ENCODE data around the gene ZXDC.

ZXDC gene

DNA sequence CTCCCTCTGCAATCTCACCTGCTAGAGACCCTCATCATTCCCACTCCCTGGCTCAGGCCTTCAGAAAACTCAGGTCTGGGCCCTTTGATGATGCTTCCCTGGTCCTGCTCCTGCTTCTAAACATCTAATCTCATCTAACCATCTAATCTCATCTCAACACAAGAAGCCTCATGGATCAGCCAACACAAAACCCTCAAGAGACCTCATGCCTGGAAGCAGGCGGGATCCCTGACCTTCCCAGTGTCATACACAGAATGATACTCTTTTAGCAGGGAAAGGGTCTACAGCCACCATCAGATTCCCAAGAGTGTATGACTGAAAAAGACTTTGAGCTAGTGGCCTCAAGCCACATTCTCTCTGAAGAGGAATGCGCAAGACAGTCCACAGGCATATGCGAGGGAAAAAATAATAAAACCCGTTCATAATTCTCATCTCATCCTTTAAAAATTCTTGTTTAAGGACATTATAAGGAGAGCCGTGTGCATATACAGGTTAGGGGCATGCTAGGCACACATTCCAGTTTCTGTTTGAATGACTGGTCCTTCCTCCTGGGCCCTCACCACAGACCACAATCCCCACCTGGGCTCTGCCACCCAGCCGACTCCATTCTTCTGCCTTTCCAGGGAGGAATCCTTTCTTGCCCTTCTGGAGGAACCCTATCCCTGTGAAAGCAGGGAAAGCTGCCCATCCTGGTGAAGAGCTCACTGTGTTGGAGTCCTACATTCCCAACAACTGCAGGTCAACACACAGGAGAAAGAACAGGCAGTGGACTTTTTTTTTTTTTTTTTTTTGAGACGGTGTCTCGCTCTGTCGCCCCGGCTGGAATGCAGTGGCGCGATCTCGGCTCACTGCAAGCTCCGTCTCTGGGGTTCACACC is 2.2 kb downstream of the ZXDC start:
- DNase-seq (ENCODE audit: low read depth), result no peak

DNA sequence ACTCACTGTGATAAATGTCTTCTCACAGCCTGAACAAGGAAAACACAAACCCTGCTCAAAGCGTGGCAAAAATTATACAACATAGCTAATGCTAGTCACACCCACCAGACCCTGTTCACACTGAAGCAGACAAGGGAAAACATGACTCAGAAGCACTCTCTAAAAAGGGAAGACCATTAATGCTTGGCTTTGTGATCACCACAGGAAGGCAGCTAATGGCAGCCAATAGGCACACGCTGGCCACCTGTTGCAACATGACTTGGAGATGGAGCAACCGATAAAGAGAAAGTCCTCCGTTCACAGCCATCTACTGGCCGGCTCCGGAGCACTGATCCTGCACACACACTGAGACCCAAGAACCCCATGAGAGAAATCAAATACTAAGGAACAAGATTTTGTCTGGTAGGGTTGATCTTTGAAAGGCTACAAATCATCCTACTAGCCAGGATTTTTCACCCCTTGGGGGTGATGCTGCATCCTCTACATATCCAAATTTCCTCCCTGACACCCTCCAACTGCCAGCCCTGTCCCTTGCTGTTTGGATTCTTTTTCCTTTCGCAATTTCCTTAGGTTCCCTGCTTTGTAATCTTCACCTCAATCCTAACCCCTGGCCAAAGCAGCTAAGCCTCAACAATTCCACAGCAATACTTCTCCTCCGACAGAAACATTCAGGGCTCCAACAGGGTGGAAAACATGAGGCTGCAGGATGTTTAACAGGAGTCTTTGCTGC is 3.2 kb downstream of the ZXDC start:
- DNase-seq (ENCODE audit: low read depth), result peak; percentile 88

DNA sequence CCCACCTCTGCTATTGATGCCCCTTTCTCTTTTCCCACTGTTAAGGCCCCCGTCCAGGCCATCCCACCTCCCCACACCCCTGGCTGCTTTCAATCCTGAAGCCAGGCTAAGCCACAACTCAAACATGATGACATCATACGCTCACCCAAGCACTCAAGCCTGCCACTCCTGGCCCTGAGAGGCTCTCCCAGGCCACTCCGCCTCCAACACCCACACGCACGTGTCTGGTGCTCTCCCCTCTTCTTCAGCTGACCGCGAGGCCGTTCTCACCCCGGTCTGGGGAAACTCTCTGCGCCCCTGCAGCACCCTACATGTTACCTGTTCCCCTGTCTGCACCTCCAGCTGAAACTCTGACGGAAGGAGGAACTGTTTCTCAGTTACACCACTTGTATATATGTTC is 6.2 kb downstream of the ZXDC start:
- DNase-seq (ENCODE audit: low read depth), result no peak

DNA sequence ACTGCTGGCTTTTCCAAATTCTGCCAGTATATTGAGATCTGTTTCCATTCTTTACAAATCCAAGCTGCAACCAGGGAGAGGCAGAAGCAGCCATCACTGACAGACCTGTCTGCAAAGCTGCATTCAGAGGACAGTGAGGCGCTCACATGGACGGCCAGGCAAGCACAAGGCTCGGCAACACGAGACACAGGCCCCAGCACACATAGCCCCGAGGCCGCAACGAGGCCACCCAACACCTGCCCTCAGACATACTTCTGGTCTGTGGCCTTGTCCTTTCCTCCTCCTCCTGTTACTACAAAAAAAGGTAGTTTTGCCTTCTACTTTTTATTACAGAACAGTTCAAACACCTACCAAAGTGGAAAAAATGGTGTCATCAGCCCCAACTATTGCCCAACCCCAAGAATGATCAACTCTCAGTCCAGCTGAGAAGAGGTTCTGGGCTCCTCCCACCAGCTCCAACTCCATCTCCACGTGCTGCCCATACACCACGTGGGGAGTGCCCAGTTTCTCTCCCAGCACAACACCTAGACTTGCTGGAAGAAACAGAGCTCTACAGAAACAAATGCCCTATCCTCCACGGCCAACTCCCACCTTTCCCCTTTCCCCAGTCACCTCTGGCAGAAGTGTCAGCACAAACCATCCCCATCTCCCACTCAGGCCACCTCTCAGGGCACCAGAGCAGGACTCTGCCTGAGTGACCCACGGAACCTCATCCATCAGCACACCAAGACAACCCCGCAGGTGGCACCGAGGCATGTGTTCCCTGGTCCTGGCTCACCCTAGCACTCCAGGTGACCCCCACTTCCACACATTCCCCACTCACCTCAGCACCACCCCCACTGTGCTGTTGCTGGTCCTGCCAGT is 7.4 kb downstream of the ZXDC start:
- DNase-seq (ENCODE audit: low read depth), result no peak

DNA sequence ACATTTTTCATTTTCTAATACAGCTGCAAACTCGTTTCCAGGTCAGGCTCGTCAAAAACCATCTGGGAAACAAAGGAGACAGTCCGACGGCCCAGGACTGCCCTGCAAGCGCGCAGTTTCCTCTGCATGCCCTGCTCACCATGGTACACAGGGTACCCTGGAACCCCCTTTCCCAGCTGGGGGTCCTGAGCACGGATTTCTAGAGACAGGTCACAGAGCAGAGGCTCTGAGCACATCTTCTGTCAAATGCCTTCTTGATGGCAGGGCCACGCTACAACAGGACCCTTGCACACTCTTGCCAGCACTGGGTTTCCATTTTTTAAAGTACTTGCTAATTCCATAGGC is 8.1 kb downstream of the ZXDC start:
- DNase-seq (ENCODE audit: low read depth), result no peak

DNA sequence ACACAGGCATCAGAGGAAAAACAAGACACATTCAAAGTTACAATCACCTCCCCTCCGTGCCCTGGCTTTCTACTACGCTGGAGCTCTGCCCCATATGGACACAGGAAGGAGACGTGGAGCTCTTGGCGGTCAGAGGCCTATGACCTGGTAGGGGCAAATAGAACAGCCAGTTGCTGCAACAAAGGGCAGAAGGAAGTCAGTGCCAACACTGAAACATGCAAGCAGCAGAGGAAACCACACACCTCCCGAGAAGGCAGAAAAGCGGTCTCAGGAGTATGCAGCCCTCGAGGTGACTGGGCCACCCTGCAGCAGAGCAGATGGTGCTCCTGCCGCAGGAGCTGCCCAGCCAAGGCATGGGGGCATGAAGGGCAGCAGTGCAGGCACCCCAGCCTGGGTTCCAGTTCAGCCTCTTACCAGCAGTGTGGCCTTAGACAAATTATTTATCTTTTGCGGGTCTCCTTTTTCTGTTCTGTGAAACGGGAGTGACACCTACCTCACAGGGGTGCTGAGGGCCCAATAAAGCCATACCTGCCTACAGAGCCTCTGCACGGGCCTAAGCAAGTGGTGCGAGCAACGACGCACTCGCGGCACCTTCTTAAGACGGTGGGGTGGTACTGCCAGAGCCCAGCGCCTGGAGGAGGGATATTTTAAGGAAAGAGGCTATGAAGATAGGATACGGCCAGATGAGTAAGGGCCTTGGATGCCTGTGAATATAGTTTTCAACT is 8.6 kb downstream of the ZXDC start:
- no peak for DNase-seq (ENCODE audit: low read depth)

DNA sequence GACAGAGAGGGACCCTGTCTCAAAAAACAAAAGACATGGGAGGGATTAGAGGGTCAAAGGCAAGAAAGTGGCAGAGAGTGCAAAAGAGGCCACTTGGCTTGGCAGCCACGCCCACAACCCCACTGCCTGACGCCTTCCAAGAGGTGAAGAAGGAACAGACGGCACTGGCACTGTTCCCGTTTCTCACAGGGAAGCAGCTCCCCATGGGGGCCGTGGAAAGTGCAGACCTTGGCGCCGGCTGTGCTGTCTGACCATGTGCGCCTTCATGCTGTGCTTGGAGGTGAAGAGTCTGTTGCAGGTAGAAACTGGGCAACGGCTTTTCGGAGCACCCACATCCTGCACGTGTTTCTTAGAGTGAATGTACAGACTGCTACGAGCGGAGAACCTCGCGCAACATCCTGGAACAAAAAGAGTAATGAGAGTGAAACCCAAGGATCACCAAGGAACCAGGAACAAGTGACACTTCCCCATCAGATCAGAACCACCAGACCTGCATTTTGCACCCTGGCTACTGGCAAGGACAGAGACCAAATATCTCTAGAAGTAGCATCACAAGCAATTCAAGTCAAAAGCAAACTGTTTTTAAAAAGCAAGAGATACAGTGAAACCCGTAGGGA is 9.7 kb downstream of the ZXDC start:
- DNase-seq (ENCODE audit: low read depth), result no peak

GRCh38 chr3:126464997-126465396 is 10.7 kb downstream of the ZXDC start:
- DNase-seq (ENCODE audit: low read depth), result no peak

GRCh38 chr3:126464494-126464893 is 11.2 kb downstream of the ZXDC start:
- DNase-seq (ENCODE audit: low read depth), result no peak

- DNase-seq (ENCODE audit: low read depth), result no peak
Observed at GRCh38 chr3:126464093-126464492, 11.6 kb downstream of the ZXDC start.

DNA sequence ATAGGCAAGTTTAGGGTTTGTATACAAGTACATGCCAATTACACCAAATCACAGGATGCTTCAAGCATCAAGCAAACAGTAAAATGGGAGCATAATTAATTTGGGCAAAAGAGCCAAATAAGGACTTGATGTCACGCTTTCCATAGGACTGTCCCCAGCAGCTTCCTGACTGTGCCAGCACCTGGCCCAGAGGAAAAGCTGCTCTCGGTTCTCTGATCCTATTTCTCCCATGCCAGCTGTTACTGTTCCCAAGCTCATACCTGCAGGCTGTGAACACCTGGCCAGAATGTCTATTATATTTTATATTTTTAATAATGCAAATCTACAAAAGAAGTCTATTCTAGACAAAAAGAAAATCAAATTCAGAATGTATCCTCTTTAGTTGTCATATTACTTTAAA is 12.2 kb downstream of the ZXDC start:
- DNase-seq (ENCODE audit: low read depth), result no peak

GRCh38 chr3:126461450-126462070 is 14.1 kb downstream of the ZXDC start:
- DNase-seq (ENCODE audit: low read depth), result no peak

DNA sequence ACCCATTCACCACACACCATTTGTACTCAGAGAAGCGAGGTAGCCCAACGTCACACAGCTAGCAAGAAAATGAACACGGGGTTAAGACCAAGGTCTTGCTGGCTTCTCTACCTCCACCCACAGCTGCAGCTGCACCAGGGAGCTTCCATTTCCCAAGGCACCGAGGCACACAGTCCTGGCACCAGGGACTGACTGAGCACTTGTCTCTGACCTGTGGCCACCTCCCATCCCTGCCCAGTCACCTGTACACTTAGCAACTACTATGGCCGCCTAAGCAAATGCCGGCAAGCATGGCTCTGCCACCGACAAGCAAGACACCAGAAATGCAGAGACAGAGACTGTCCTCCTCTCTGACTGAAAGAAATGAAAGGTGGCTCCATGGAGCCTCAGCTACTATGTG is 15.3 kb downstream of the ZXDC start:
- DNase-seq (ENCODE audit: low read depth), result no peak

- DNase-seq (ENCODE audit: low read depth), result no peak
Observed at GRCh38 chr3:126459763-126460127, 15.9 kb downstream of the ZXDC start.

- no peak for DNase-seq (ENCODE audit: low read depth)
Observed at GRCh38 chr3:126459111-126459762, 16.5 kb downstream of the ZXDC start.

GRCh38 chr3:126456766-126457388 is 18.8 kb downstream of the ZXDC start:
- no peak for DNase-seq (ENCODE audit: low read depth)

- no peak for DNase-seq (ENCODE audit: low read depth)
Observed at GRCh38 chr3:126456211-126456610, 19.5 kb downstream of the ZXDC start.

DNA sequence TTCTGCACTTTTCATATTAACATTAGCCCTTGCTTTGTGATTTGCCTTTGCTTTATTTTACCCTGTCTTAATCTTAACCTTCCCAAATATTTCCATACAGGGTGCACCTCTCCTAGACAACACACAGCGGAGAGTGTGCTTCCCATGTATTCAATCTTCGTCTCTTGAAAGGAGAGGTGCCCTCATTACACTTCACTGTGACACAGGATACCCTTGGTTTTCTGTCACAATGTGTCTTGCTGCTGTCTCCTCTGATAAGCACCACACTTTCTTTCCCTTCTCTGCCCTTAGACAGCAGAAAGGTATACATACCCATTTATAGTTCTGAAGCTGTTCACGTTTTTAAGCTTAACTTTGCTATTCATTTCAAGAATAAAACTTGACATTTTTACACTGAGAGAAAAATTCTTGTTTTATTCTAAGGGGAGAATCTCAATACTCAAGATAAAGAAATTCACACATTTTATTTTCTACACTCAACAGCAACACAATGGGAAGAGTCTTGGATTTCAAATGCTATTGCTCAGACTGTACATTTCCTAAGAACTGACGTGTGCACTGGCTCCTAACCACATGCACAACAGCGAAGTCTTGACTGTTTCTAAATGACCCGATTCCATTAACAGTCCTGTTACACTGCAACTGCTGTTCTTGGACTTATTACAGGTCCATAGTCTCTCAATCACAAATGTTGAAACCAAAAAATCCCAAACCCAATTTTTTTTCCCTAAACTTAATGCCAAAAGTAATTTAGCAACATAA is 21.1 kb downstream of the ZXDC start:
- DNase-seq (ENCODE audit: low read depth), result no peak

DNA sequence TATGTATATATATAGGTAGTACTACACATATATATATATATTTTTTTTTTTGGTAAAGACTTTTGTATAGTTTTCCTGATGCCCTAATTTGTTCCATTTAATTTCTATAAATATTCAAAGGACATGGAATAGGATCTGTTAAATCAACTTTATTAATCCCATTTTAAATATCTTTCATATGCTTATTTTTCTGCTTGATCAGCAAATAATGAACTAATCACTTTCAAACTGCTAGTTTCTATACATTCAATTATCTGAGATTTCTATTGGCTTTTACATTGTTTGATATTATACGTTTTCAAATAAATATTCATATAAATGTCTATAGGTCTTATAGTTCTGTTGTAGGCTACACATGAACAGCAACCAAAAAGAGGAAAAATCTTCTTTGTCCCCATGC is 21.7 kb downstream of the ZXDC start:
- no peak for DNase-seq (ENCODE audit: low read depth)

Measured in GM04503 (cell line).